ENCODE measurements around the gene LOXL4. TPM values are rescaled to one million over a fixed set of nuclear protein-coding genes. Genes with fewer than 3 reads are reported as not detected.

Gene LOXL4
- 1 to 10 TPM; 1.6 to 6.9 (median 4.7) TPM for total RNA-seq

DNA sequence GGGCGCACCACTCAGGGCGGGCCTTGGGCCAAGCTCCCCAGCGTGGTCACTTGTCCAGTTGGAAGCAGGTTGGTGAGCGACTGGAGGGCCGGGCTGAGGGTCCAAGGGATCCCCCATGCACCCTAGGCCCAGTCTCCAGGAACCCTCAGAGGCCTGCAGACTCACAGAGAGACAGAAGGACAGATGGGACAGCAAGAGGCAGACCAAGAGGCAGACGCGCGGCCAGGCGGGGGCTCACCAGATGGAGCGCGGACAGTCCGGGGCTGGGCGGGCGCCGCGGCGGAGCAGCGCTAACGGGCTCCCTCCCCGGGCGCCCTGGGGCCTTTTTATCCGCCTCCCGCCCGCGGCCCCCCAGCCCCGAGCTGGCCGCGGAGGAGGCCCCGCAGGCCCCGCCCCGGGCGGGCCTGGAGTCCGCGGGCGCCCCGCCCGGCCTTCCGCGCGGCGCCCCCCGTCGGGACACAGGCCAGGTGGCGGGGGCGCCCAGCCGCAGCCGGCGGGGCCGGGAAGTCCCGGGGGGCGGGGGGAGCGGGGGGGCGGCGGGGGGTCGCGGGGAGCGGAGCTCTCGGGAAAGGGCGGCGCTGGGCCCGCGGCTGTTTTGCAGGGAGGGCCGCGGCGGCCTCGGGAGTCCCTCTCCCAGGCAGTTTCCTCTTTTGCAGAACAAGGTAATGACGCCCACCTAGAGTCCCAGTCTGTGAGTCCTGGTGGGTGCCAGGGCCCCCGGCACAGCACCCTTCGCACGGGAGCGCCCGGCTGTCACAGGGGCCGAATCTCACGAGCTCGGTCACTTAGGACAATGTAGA lies at the start of gene LOXL4:
TSS of gene LOXL4 (minus strand) at position 301 of the 800 bp plus-strand sequence. CDS start 5,175 bp downstream, outside the sequence.
- intact Hi-C loops (cut with DNase I; ENCODE audit: low total_unique reads) (loop anchor here (5.0 to 10.0 kb wide), 2 partner anchors 144 to 977 kb away; no protein-coding TSS in a partner anchor), in situ Hi-C loops (cut with MboI; ENCODE audit: low sequenced_read_pairs in 4 of 4) (loop anchor here in 2 of 4 donors (5.0 to 25.0 kb wide), 3 partner anchors 39 to 169 kb away; partner anchors contain the start of gene HPS1 (in 1 of the 2))
- Histone ChIP-seq H3K36me3 (no peaks in the 10 kb centered on the region), H3K27me3 (no peaks in the 10 kb centered on the region), H3K4me3 (peak within 1 kb of the TSS; percentile 51 to 61 (median 58)), H3K9me3 (no peaks in the 10 kb centered on the region), H3K27ac (peak within 1 kb of the TSS; percentile 76 to 83 (median 78)), H3K4me1 (peaks cover 31 to 36% of the 10 kb centered on the region in 2 donors)
- no peak for TF ChIP-seq POLR2A (IDR thresholded peaks at IDR 0.05)
- no peak for TF ChIP-seq CTCF (IDR thresholded peaks at IDR 0.05 in 4 of 5, conservative IDR thresholded peaks at IDR 0.05 in 1 of 5)
- peak; percentile 11 to 38 for ATAC-seq
- DNase-seq, result peak in 1 of 2 donors; percentile 42

- no peak for TF ChIP-seq POLR2A (IDR thresholded peaks at IDR 0.05)
- no peak for TF ChIP-seq CTCF (IDR thresholded peaks at IDR 0.05 in 4 of 5, conservative IDR thresholded peaks at IDR 0.05 in 1 of 5)
- Histone ChIP-seq H3K36me3 (no peaks in the 10 kb centered on the region), H3K4me1 (peaks cover 35 to 53% of the 10 kb centered on the region in 2 donors), H3K27ac (peak overlapping the region; percentile 13 to 88 (median 60)), H3K27me3 (no peaks in the 10 kb centered on the region), H3K4me3 (no peak overlapping the region), H3K9me3 (no peaks in the 10 kb centered on the region)
- in situ Hi-C loops (cut with MboI; ENCODE audit: low sequenced_read_pairs in 4 of 4) (no loop called here), intact Hi-C loops (cut with DNase I; ENCODE audit: low total_unique reads) (loop anchor here (10.0 kb wide), 1 partner anchor 1118 kb away; the partner anchor contains the start of gene GOT1)
- ATAC-seq (peak; percentile 19 to 59), DNase-seq (no peak)
Observed at GRCh38 chr10:98316661-98317060, 48.7 kb upstream of the LOXL4 start.

DNA sequence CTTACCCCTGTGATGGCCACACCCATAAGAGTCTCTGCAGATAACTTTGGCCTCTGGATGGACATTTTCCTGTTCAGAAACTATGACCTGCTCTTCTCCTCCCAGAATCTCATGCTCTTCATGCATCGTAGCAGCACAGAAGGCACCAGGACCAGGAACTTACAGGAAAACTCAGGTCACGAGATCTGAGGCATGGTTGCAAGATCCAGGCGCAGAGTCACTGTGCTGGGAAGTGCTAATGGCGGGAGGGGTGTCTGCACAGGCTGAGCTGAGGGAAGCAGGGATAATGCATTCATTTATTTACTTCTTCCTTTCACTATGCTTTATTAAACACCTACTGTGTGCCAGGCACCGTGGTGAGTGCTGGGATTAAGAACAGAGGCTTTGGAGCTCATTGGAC lies 48.2 kb upstream of the LOXL4 start:
- peaks cover 35 to 53% of the 10 kb centered on the region in 2 donors for H3K4me1 ChIP-seq
- no peaks in the 10 kb centered on the region for H3K9me3 ChIP-seq
- ATAC-seq (no peak), DNase-seq (no peak)
- no peaks in the 10 kb centered on the region for H3K36me3 ChIP-seq
- in situ Hi-C loops (cut with MboI; ENCODE audit: low sequenced_read_pairs in 4 of 4), result no loop called here
- no peak overlapping the region for H3K4me3 ChIP-seq
- H3K27me3 ChIP-seq, result no peaks in the 10 kb centered on the region
- intact Hi-C loops (cut with DNase I; ENCODE audit: low total_unique reads), result loop anchor here (10.0 kb wide), 1 partner anchor 1119 kb away; the partner anchor contains the start of gene GOT1
- peak overlapping the region; percentile 13 to 88 (median 60) for H3K27ac ChIP-seq
- TF ChIP-seq POLR2A (IDR thresholded peaks at IDR 0.05), result no peak
- no peak for TF ChIP-seq CTCF (IDR thresholded peaks at IDR 0.05 in 4 of 5, conservative IDR thresholded peaks at IDR 0.05 in 1 of 5)

DNA sequence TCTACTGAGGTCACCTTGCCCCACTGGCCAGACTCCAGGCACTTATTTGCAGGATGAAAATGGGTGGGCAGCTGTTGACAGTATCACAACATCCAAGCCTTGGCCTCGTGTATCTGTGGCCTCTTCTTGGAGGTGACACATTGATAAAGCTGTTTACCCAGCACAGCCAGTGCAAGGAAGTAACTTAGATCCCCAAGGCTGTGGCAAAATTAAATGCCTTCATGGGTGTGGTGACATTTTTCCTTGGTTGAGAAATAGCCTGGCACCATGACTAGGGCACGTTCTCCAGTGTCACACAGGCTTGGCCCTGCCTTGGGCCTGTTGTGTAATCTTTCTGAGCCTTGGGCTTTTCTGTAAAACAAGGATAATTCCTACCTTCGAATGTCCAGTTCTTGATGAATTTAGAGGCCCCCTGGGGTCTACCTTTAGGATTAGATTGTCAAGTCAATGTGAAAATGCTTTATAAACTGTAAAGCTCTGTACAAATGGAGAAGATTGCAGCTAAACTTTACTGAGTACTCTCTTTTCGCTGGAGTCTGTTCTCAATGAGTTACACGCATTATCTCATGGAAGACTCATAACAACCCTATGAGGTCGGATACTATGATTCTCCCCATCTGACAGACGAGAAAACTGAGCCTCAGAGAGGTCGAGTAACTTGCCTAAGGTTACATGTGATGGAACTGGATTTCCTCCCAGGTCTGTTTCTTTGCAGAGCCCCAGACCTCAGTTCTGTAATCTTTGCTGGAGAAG lies 46.7 kb upstream of the LOXL4 start:
- H3K9me3 ChIP-seq, result no peaks in the 10 kb centered on the region
- H3K27me3 ChIP-seq, result no peaks in the 10 kb centered on the region
- ATAC-seq (peak; percentile 90 to 96), DNase-seq (peak; percentile 78 to 88)
- in situ Hi-C loops (cut with MboI; ENCODE audit: low sequenced_read_pairs in 4 of 4), result no loop called here
- H3K36me3 ChIP-seq, result no peaks in the 10 kb centered on the region
- intact Hi-C loops (cut with DNase I; ENCODE audit: low total_unique reads), result loop anchor here (1.0 to 10.0 kb wide), 2 partner anchors 45 to 1120 kb away; partner anchors contain the start of gene GOT1
- peaks cover 35 to 54% of the 10 kb centered on the region in 2 donors for H3K4me1 ChIP-seq
- peak overlapping the region; percentile 80 to 88 (median 81) for H3K27ac ChIP-seq
- H3K4me3 ChIP-seq, result no peak overlapping the region
- TF ChIP-seq POLR2A (IDR thresholded peaks at IDR 0.05), result no peak
- no peak for TF ChIP-seq CTCF (IDR thresholded peaks at IDR 0.05 in 4 of 5, conservative IDR thresholded peaks at IDR 0.05 in 1 of 5)
